NCI-H1417 treated with DMSO at 0.1 percent for 48 hours (cell line): ENCODE data around the gene CHRM3.

Source experiments
- DNase-seq: peaks from one replicate; lab custom pipeline; 2025; lab: John Stamatoyannopoulos, UW

The CHRM3 gene

DNA sequence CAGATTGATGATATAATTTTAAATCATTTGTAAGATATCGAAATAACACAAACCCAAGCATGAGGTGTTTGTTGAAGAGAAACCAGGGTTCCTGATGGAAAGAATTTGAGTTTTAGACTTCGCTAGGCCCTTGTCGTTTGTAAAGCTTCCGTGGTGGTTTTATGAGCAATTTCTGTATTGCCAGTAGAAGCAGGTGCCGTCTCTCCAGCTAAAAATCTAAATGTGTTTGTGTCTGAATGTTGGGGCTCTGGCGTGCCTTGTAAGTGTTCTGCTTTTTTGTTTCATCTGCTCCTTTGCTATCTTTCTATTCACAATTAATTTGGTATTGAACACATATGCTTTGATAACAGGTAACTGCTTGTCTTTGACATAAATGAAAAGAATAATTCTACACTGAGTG is 27.5 kb downstream of the CHRM3 start:
- no peak for DNase-seq

DNA sequence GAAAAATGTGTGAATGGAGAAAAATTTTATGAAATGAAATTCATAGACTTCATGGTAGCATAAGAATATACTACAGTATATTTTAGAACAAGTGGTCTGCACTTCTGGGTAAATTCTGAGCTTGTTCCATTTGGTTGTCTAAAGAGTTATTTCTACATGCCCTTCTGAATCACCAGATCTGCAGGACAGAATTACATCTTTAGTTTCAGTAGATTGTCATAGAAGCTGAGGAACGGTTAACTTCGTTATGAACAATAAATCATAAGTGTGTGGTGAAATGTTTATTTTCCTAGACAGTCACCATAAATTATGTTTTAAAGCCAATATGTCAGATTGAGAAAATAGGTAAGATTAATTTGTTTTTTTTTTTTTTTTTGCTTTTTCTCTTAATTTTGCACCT is 30.9 kb downstream of the CHRM3 start:
- no peak for DNase-seq

DNA sequence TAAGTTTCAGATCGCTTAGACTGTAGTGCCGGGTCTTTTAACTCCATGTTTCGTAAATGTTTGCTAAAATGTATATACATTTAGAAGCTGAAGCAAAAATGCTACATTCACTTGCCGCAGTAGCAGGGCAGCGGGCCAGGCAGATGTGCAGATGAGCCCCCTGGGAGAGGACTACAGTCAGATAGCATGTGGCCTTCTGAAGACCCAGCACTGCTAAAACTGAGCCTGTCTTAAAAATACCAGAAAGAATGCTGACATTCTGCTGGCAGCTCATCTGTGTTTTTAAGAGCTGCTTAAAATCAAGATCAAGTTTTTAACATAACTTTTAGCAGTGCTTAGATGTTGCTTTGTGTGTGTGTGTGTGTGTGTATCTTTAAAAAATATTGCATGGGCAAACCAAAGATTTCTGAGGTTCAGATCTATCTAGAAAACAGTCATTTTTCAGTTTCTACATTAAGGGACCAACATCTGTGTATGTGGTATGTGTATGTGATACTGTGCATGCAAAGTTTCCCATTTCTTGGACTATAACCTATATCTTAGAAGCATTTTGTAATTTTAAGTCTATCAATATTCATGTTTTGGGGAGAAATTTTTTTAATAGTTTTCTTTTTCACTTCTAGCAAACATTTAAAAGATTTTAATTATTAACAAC is 31.7 kb downstream of the CHRM3 start:
- DNase-seq: no peak

DNA sequence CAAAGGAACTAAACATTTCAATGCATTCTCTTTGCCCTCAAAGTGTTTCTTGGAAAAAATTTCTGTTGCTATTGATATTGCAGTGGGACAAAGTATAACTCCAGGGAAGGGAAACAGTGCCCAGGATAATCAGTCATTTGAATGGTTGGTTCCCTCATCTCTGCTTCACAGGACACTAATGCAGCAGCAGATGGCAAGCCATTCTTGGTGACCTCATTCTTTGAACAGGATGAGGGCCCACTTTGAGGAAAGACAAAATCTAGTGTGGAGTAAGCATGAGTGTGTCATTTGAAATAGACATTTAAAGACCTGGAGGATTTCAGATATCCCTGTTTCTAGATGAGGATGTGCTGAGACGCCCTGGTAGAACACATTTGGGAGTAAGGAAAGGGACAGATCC is 32.3 kb downstream of the CHRM3 start:
- no peak for DNase-seq

DNA sequence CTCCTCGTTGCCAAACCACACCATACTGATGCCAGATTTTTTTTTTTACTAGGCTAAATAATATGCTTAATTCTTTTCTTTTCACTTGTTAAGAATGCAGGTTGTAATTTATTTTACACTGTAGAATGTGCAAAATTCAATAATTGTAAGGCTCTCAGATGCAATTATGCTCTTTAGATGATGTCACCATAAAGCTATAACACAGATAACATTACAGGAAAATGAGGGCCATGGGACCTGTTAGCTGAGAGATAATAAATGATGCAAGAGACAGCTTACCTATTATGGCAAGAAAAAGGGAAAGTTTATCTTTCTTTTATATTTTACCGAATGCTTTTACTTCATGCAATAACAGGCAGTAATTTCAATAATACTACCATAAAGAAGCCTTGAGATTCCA is 35.4 kb downstream of the CHRM3 start:
- no peak for DNase-seq

DNA sequence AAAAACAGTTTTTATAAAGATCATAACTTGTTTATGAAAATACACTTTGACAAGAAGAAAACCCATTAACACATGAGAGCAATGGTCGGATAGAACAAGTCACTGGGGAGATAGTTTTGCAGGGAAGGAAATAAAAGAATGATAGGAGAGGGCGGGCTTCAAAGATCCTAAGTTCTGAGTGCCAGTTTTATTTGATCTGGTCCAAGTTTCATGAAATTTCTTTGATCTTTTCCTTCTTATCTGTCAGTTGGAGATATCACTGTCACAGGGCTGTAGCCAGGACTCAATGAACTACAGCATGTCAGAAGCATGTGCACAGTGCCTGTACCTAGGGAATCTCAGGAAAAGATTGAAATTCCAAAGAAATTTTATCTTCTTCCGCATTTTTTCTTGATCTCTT is 36.5 kb downstream of the CHRM3 start:
- DNase-seq: no peak

DNA sequence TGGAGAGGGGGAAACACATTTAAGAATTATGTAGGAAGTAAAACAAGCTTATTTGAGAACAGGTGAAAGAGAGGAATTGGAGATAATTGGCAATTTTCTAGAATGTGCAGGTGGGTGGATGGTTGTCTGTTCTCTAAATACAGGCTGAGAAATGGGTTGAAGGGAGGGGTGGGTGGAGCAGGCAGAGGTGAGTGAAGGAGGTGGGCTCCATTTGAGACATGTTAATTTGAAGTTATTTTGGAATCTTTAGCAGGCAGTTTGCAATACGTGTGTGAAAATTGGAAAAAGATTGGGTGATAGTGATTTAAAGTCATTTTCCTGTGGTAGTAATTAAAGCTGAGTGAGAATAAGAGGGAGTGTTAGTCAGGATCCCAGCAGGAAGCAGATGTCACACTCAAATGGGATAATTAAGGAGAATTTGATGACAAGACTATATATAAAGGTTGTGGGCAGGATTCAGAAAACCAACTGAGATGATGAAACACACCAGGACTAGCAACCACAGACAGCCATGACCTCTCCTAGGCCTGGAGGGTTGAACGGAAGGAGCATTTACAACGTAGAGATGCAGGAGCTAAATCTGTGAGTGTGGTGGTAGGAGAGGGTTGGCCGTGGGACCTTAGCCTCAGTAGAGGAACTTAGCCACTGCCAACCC is 40.6 kb downstream of the CHRM3 start:
- no peak for DNase-seq

DNA sequence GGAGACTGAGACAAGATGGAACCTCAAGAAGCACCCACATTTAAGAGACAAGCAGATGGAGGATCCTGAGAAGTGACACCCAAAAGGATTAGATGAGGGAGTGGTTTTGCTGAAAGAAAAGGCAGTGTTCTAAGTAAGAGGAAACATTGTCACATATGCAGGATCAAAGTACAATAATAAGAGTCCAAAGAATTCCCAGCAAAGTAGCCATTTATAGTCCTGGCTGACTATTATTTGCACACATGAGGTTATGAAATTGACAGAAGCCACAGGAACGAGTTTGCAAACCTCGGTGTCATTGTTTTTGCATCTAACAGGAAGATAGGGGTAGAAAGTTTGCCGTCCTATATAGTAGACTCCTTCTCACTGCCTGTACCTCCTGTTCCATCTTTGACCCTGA is 41.3 kb downstream of the CHRM3 start:
- no peak for DNase-seq

DNA sequence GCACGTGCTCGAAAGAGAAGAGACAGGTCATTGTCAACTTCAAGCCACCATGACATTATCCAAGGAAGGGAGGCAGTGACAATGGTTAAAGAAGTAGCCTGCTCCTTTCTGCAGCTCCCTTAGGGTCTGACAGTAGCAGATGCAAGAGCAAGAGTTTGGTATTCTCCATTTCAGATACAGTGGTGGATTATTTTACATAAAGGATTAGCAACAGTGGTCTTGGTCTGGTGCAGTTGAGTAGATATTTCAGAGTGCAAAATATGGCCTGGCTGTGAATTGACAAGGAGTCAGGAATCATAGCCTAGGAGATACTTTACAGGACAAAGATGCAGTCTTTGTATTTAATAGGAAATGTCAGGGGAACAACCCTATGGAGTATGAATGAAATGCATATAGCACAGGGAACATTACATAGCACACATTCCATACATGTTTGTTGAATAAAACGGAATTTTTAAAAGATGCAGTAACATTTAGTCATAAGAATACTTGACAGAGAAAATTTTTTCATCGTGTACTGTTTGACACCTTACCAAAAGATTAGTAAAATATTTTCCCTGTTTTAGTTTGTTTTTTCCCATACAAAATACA is 41.8 kb downstream of the CHRM3 start:
- no peak for DNase-seq

DNA sequence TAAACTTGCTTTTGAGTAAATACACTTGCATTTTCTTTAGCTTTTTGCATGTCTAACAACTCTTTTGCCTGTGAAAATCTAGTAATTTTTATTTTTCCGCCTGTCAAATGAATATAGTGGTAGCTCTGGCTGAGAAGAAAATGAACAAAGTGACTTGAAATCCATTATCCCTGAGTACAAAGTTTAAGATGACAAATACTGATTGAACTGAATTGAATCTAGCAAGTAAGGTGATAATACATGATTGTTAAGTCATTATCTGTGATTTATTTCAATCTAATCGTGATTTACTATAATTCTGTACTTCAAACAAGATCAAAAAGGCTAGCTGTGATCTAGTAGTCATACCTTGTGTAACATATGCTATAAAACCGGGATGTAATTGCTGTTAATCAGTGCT is 42.8 kb downstream of the CHRM3 start:
- DNase-seq: no peak

DNA sequence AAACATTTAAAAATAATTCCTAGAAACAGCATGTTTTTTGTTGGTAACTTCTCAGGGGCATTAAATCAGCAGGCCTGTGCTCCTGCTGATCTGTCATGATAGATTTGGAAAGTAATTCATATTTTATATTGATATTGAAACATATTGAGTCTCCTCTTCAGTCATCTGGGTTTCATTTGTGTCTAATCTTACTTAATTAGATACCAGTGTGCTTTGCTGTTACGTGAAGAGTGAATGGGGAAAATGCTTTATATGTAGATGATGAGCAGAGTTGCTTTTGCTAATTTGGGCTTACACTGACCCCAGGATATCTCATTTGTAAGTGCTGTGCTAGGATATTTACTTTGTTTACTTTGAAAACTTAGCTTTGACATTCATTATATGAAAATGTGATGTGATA is 45.9 kb downstream of the CHRM3 start:
- DNase-seq: no peak

DNA sequence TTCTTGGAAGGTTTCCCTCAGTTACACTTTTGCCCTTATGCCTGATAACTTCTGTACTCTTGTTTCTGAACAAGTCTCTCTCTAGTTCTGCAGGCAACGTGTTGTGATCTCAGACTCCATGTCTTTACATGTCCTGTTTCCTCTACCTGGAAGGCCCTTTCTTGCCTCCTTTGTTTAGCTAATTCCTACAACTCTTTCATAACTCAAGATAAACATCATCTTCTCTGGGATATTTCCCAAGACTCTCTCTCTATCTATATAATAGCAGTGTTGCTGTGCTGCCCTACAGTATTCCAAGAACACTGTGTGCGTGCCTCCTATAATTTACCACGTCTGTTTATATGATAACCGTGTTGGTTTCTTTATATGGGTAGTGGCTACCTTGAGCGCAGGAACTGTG is 47.8 kb downstream of the CHRM3 start:
- DNase-seq: no peak
